ENCODE results near the gene GRPEL1.
A peak's percentile ranks its signal among the peaks of the same experiment; 100 is the strongest.

The GRPEL1 gene

GRCh38 chr4:7023486-7023885 lies 44.4 kb downstream of the GRPEL1 start:
- no peak for DNase-seq (ENCODE audit: low spot score)

GRCh38 chr4:7021930-7022664 lies 45.8 kb downstream of the GRPEL1 start:
- no peak for DNase-seq (ENCODE audit: low spot score)

GRCh38 chr4:7021355-7021754 lies 46.5 kb downstream of the GRPEL1 start:
- DNase-seq (ENCODE audit: low spot score): no peak

- DNase-seq (ENCODE audit: low spot score): no peak
These were observed 47.0 kb downstream of the GRPEL1 start for GRCh38 chr4:7020856-7021255.

- no peak for DNase-seq (ENCODE audit: low spot score)
These were observed 47.6 kb downstream of the GRPEL1 start for GRCh38 chr4:7020290-7020689.

- no peak for DNase-seq (ENCODE audit: low spot score)
These were observed 48.5 kb downstream of the GRPEL1 start for GRCh38 chr4:7019367-7019766.

- no peak for DNase-seq (ENCODE audit: low spot score)
These were observed 49.6 kb downstream of the GRPEL1 start for GRCh38 chr4:7018281-7018680.

GRCh38 chr4:7017446-7018048 lies 50.3 kb downstream of the GRPEL1 start:
- DNase-seq (ENCODE audit: low spot score): peak; percentile 77

- no peak for DNase-seq (ENCODE audit: low spot score)
These were observed 51.4 kb downstream of the GRPEL1 start for GRCh38 chr4:7016512-7016911.

GRCh38 chr4:7016086-7016485 lies 51.8 kb downstream of the GRPEL1 start:
- no peak for DNase-seq (ENCODE audit: low spot score)

- DNase-seq (ENCODE audit: low spot score): no peak
These were observed 52.4 kb downstream of the GRPEL1 start for GRCh38 chr4:7015383-7016035.

- DNase-seq (ENCODE audit: low spot score): no peak
These were observed 53.0 kb downstream of the GRPEL1 start for GRCh38 chr4:7014815-7015214.

- DNase-seq (ENCODE audit: low spot score): no peak
These were observed 54.7 kb downstream of the GRPEL1 start for GRCh38 chr4:7013175-7013574.

- DNase-seq (ENCODE audit: low spot score): no peak
These were observed 58.3 kb downstream of the GRPEL1 start for GRCh38 chr4:7009564-7009963.
